Activated CD4-positive, CD25-positive, alpha-beta regulatory T cell treated with anti-CD3 and anti-CD28 coated beads, Interleukin-2, amount 50 U/mL, for 72 hours (primary cell): ENCODE data around the gene DNASE1L3.

ENCODE experiments used
- DNase-seq: peaks from one replicate; pipeline ENCODE4 v3.0.0; 2021

Gene DNASE1L3

GRCh38 chr3:58200121-58200709, 10.6 kb downstream of the DNASE1L3 start:
- DNase-seq, result no peak

GRCh38 chr3:58198804-58199203, 12.0 kb downstream of the DNASE1L3 start:
- no peak for DNase-seq

- DNase-seq, result no peak
These were observed 12.4 kb downstream of the DNASE1L3 start for GRCh38 chr3:58198362-58198761.

GRCh38 chr3:58197588-58197987, 13.2 kb downstream of the DNASE1L3 start:
- DNase-seq, result no peak

- DNase-seq, result no peak
These were observed 16.9 kb downstream of the DNASE1L3 start for GRCh38 chr3:58193682-58194407.

GRCh38 chr3:58192069-58192468, 18.7 kb downstream of the DNASE1L3 start:
- no peak for DNase-seq

- DNase-seq, result no peak
These were observed 19.3 kb downstream of the DNASE1L3 start for GRCh38 chr3:58191361-58191991.

GRCh38 chr3:58190882-58191281, 19.9 kb downstream of the DNASE1L3 start:
- no peak for DNase-seq

- no peak for DNase-seq
These were observed 20.5 kb downstream of the DNASE1L3 start for GRCh38 chr3:58190291-58190690.

GRCh38 chr3:58189691-58190090, 21.1 kb downstream of the DNASE1L3 start:
- DNase-seq, result no peak

- no peak for DNase-seq
These were observed 21.8 kb downstream of the DNASE1L3 start for GRCh38 chr3:58188921-58189451.

- DNase-seq, result no peak
These were observed 22.6 kb downstream of the DNASE1L3 start for GRCh38 chr3:58188173-58188564.

GRCh38 chr3:58184982-58185360, 25.8 kb downstream of the DNASE1L3 start:
- DNase-seq, result no peak

- DNase-seq, result no peak
These were observed 26.3 kb downstream of the DNASE1L3 start for GRCh38 chr3:58184309-58184981.

GRCh38 chr3:58183891-58184290, 26.9 kb downstream of the DNASE1L3 start:
- no peak for DNase-seq

GRCh38 chr3:58183221-58183620, 27.6 kb downstream of the DNASE1L3 start:
- DNase-seq, result no peak

- no peak for DNase-seq
These were observed 29.7 kb downstream of the DNASE1L3 start for GRCh38 chr3:58180940-58181587.

GRCh38 chr3:58180099-58180880, 30.5 kb downstream of the DNASE1L3 start:
- no peak for DNase-seq

GRCh38 chr3:58179235-58180098, 31.3 kb downstream of the DNASE1L3 start:
- no peak for DNase-seq

- DNase-seq, result no peak
These were observed 32.1 kb downstream of the DNASE1L3 start for GRCh38 chr3:58178528-58179234.
